Neural progenitor cell (in vitro differentiated cells): Measurements from ENCODE around the gene PNPLA7.

Experiments used
- EZH2 ChIP-seq: fragments of 200-600 bp; sonication (generic); IDR thresholded peaks from 2 replicates; pipeline ENCODE4 v1.6.1; 2017; ENCODE audit warnings: antibody characterized with exemption, mild to moderate bottlenecking, moderate library complexity
- EZH2phosphoT487 ChIP-seq: fragments of 200-600 bp; sonication (generic); IDR thresholded peaks from 2 replicates; pipeline ENCODE4 v1.6.1; 2017; ENCODE audit warnings: antibody characterized with exemption
- TF ChIP-seq, protein P1 (sequence below): fragments of 200-600 bp; sonication (generic); IDR thresholded peaks from 2 replicates; pipeline ENCODE4 v1.5.1; 2017; ENCODE audit warnings: antibody characterized with exemption, mild to moderate bottlenecking

DNA sequence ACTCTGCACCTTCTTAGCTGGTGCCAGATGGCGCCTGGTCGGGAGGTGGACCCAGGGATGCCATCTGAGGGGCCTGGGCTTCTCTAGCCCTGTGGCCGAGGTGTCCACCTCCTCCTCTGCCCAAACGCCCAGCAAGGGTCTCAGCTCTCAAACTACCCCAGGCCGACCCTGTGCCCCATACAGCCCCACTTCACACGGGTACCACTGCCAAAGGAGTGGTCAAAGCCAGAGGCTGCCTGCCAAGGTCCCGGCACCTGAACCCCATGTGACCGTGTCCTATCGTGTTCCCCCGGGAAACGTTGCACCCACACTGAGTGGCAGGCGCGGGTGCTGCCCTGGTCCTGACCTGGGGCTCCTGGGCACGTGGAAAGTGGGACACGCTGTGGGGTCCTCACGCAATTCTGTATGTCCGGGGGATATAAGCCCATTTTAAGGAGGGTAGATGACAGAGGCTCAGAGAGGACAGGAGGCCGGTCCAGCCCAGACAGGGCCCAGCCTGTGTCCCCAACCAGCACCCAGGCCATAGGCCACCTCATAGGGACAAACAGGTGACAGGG lies 111.0 kb downstream of the PNPLA7 start:
- TF ChIP-seq, protein P1, sequence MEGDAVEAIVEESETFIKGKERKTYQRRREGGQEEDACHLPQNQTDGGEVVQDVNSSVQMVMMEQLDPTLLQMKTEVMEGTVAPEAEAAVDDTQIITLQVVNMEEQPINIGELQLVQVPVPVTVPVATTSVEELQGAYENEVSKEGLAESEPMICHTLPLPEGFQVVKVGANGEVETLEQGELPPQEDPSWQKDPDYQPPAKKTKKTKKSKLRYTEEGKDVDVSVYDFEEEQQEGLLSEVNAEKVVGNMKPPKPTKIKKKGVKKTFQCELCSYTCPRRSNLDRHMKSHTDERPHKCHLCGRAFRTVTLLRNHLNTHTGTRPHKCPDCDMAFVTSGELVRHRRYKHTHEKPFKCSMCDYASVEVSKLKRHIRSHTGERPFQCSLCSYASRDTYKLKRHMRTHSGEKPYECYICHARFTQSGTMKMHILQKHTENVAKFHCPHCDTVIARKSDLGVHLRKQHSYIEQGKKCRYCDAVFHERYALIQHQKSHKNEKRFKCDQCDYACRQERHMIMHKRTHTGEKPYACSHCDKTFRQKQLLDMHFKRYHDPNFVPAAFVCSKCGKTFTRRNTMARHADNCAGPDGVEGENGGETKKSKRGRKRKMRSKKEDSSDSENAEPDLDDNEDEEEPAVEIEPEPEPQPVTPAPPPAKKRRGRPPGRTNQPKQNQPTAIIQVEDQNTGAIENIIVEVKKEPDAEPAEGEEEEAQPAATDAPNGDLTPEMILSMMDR = no peak
- TF ChIP-seq EZH2 (no peak), EZH2phosphoT487 (no peak)
